Mesenchymal stem cell (in vitro differentiated cells and primary cell): Measurements from ENCODE around the gene SLC35E4.
"Not testable (repeated sequence)": the region's sequence is repeated elsewhere in the genome, so short reads cannot be mapped to it uniquely, and the experiment has no call there.

Experiments
- DNase-seq: peaks from one replicate; pipeline ENCODE4 v3.0.0-alpha.2; 2013
- H2AFZ ChIP-seq: one replicate; pipeline ENCODE4 v1.6.1; 2013; ENCODE audit warnings: low read depth, mild to moderate bottlenecking, control low read depth, inconsistent platforms, low read length, moderate library complexity
- H2AK5ac ChIP-seq: 2 replicates; pipeline ENCODE4 v1.6.1; 2013; ENCODE audit warnings: low read length, moderate library complexity, mild to moderate bottlenecking, inconsistent platforms; ENCODE audit not compliant: severe bottlenecking
- H2BK120ac ChIP-seq: one replicate; pipeline ENCODE4 v1.6.1; 2013; ENCODE audit warnings: low read depth, mild to moderate bottlenecking, inconsistent platforms, low read length, moderate library complexity
- H2BK12ac ChIP-seq, 2 experiments: one replicate each; pipeline ENCODE4 v1.6.1; 2013; ENCODE audit warnings: inconsistent platforms in 2 of 2, low read length in 2 of 2, mild to moderate bottlenecking in 2 of 2, moderate library complexity in 2 of 2, control low read depth in 1 of 2
- H2BK15ac ChIP-seq: one replicate; pipeline ENCODE4 v1.6.1; 2013; ENCODE audit warnings: mild to moderate bottlenecking, low read depth, inconsistent platforms; ENCODE audit not compliant: poor library complexity, severe bottlenecking
- H2BK5ac ChIP-seq: 2 replicates; pipeline ENCODE4 v1.6.1; 2013; ENCODE audit warnings: low read depth, mild to moderate bottlenecking, low read length, control low read depth, inconsistent platforms; ENCODE audit not compliant: poor library complexity, severe bottlenecking
- H3K14ac ChIP-seq, 2 experiments: one replicate each; pipeline ENCODE4 v1.6.1; 2013; ENCODE audit warnings: inconsistent platforms in 2 of 2, low read length in 2 of 2, control low read depth in 1 of 2, mild to moderate bottlenecking in 1 of 2, moderate library complexity in 1 of 2
- H3K18ac ChIP-seq, 2 experiments: one replicate each; pipeline ENCODE4 v1.6.1; 2013; ENCODE audit warnings: inconsistent platforms in 2 of 2, low read length in 2 of 2, control low read depth in 1 of 2, low read depth in 1 of 2, mild to moderate bottlenecking in 1 of 2
- H3K23ac ChIP-seq, 2 experiments: one replicate each; pipeline ENCODE4 v1.6.1; 2013; ENCODE audit warnings: inconsistent platforms in 2 of 2, low read length in 2 of 2, mild to moderate bottlenecking in 2 of 2, moderate library complexity in 2 of 2, control low read depth in 1 of 2
- H3K27ac ChIP-seq: 2 replicates; pipeline ENCODE4 v1.5.1; 2013; ENCODE audit warnings: mild to moderate bottlenecking, moderate library complexity, low read length, control low read depth, inconsistent platforms; ENCODE audit not compliant: poor library complexity, severe bottlenecking
- H3K27me3 ChIP-seq, 2 experiments: 2 replicates each; pipeline versions ENCODE4 v1.6.1 to v1.7.0; 2013; ENCODE audit warnings: low read length in 2 of 2, mild to moderate bottlenecking in 2 of 2, moderate library complexity in 2 of 2, control low read depth in 1 of 2, inconsistent platforms in 1 of 2; ENCODE audit not compliant: control insufficient read depth in 1 of 2, insufficient read depth in 1 of 2
- H3K36me3 ChIP-seq, 2 experiments: 2 replicates each; pipeline versions ENCODE4 v1.6.1 to v1.7.0; 2013; ENCODE audit warnings: low read length in 2 of 2, control low read depth in 1 of 2, inconsistent platforms in 1 of 2, low read depth in 1 of 2, mild to moderate bottlenecking in 1 of 2; ENCODE audit not compliant: insufficient read depth in 2 of 2, control insufficient read depth in 1 of 2
- H3K4ac ChIP-seq, 2 experiments: one replicate each; pipeline ENCODE4 v1.6.1; 2013; ENCODE audit warnings: inconsistent platforms in 2 of 2, low read length in 2 of 2, mild to moderate bottlenecking in 2 of 2, moderate library complexity in 2 of 2, control low read depth in 1 of 2, low read depth in 1 of 2
- H3K4me1 ChIP-seq: 2 replicates; pipeline ENCODE4 v1.6.1; 2013; ENCODE audit warnings: low read depth, low read length, control low read depth; ENCODE audit not compliant: control insufficient read depth, insufficient read depth
- H3K4me2 ChIP-seq: 2 replicates; pipeline ENCODE4 v1.6.1; 2013; ENCODE audit warnings: low read length, mild to moderate bottlenecking, inconsistent platforms; ENCODE audit not compliant: poor library complexity, severe bottlenecking
- H3K4me3 ChIP-seq, 2 experiments: 2 replicates each; pipeline versions ENCODE4 v1.5.1 to v1.7.0; 2013; ENCODE audit warnings: low read length in 2 of 2, mild to moderate bottlenecking in 2 of 2, control low read depth in 1 of 2, low read depth in 1 of 2; ENCODE audit not compliant: insufficient read depth in 1 of 2
- H3K79me1 ChIP-seq: replicated peaks from 2 replicates; pipeline ENCODE4 v1.6.1; 2013; ENCODE audit warnings: mild to moderate bottlenecking, control low read depth, low read length, inconsistent platforms; ENCODE audit not compliant: poor library complexity, severe bottlenecking
- H3K9ac ChIP-seq: 2 replicates; pipeline ENCODE4 v1.7.0; 2013; ENCODE audit warnings: mild to moderate bottlenecking, low read length, moderate library complexity
- H3K9me3 ChIP-seq: 2 replicates; pipeline ENCODE4 v1.7.0; 2013; ENCODE audit warnings: mild to moderate bottlenecking, low read length; ENCODE audit not compliant: control insufficient read depth
- H4K8ac ChIP-seq: one replicate; pipeline ENCODE4 v1.6.1; 2013; ENCODE audit warnings: inconsistent platforms, mild to moderate bottlenecking, low read length, moderate library complexity
- H4K91ac ChIP-seq: one replicate; pipeline ENCODE4 v1.6.1; 2013; ENCODE audit warnings: mild to moderate bottlenecking, low read length, inconsistent platforms
- WGBS: methylation state at CpG from one replicate; pipeline ENCODE4 v1.1.7; 2013; ENCODE audit warnings: mixed read lengths; 5-methylcytosine and 5-hydroxymethylcytosine counted together

The SLC35E4 gene

GRCh38 chr22:30627471-30627870 is 8.1 kb upstream of the SLC35E4 start:
- H3K36me3 ChIP-seq: peaks cover 0 to 8% of the 10 kb centered on the region in 2 experiments
- no peak overlapping the region for H3K18ac ChIP-seq
- no peak overlapping the region for H2BK12ac ChIP-seq
- no peak overlapping the region for H4K91ac ChIP-seq
- no peak overlapping the region for H2BK15ac ChIP-seq
- no peaks in the 10 kb centered on the region for H3K9me3 ChIP-seq
- no peak overlapping the region for H3K14ac ChIP-seq
- no peak overlapping the region for H3K4ac ChIP-seq
- H3K4me2 ChIP-seq: no peak overlapping the region
- no peak overlapping the region for H2AK5ac ChIP-seq
- H2BK120ac ChIP-seq: no peak overlapping the region
- H3K27ac ChIP-seq: no peak overlapping the region
- no peak overlapping the region for H3K4me3 ChIP-seq
- no peaks in the 10 kb centered on the region for H3K4me1 ChIP-seq
- no peak for DNase-seq
- H2BK5ac ChIP-seq: no peak overlapping the region
- no peaks in the 10 kb centered on the region for H3K79me1 ChIP-seq
- 80% methylated on average over 5 of the region's 5 CpGs for WGBS
- no peak overlapping the region for H3K9ac ChIP-seq
- H2AFZ ChIP-seq: no peak overlapping the region
- H3K27me3 ChIP-seq: no peaks in the 10 kb centered on the region
- H4K8ac ChIP-seq: no peak overlapping the region
- no peak overlapping the region for H3K23ac ChIP-seq

DNA sequence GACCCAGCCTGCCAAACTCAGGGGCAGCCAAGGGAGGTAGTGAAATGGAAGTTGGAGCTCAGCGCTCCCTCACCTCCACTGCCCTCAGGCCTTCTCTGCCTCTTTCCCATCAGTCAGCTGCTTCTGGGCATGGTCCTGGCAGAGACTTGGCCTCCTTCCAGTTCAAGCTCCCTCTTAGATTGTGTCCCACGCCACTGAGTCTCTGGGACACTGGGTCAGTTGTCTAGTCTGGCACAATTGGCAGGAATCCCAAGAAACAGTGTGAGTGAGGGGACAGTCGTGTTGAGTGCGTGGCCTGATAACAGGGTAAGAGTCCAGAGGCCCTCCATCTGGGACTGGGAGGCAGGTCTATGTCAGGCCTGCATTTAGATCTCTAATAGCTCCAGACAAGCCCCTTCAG is 7.1 kb upstream of the SLC35E4 start:
- Histone ChIP-seq H3K4me1 (no peaks in the 10 kb centered on the region), H3K4me3 (no peak overlapping the region), H3K9ac (no peak overlapping the region), H3K79me1 (no peaks in the 10 kb centered on the region), H3K9me3 (no peaks in the 10 kb centered on the region), H3K27ac (no peak overlapping the region), H3K27me3 (no peaks in the 10 kb centered on the region), H2BK120ac (no peak overlapping the region), H3K14ac (no peak overlapping the region), H2AFZ (no peak overlapping the region), H3K4ac (no peak overlapping the region), H4K8ac (no peak overlapping the region), H3K36me3 (peaks cover 0 to 8% of the 10 kb centered on the region in 2 experiments), H3K18ac (no peak overlapping the region), H2AK5ac (no peak overlapping the region), H2BK5ac (no peak overlapping the region), H2BK15ac (no peak overlapping the region), H3K23ac (no peak overlapping the region), H4K91ac (no peak overlapping the region), H2BK12ac (no peak overlapping the region), H3K4me2 (no peak overlapping the region)
- WGBS: 76% methylated on average over 4 of the region's 4 CpGs
- DNase-seq: no peak

- H3K4me1 ChIP-seq: peaks cover 19% of the 10 kb centered on the region
- H3K14ac ChIP-seq, H4K8ac ChIP-seq, H3K27ac ChIP-seq, H4K91ac ChIP-seq, H2BK5ac ChIP-seq, H3K27me3 ChIP-seq, H3K4ac ChIP-seq, H2BK15ac ChIP-seq, H3K9ac ChIP-seq, H3K79me1 ChIP-seq, H3K36me3 ChIP-seq, DNase-seq, H3K23ac ChIP-seq, H2AK5ac ChIP-seq, H3K4me3 ChIP-seq, H3K18ac ChIP-seq, H2AFZ ChIP-seq, H2BK12ac ChIP-seq, H3K9me3 ChIP-seq, H3K4me2 ChIP-seq, H2BK120ac ChIP-seq: not testable (repeated sequence)
- 98% methylated on average over 7 of the region's 31 CpGs for WGBS
Observed at GRCh38 chr22:30631469-30631868, 4.1 kb upstream of the SLC35E4 start.

GRCh38 chr22:30634471-30635233 is 929 bp upstream of the SLC35E4 start:
- peak; percentile 91 for DNase-seq
- Histone ChIP-seq H2BK5ac (no peak overlapping the region), H3K4me2 (peak overlapping the region; percentile 58), H3K36me3 (peaks cover 0 to 7% of the 10 kb centered on the region in 2 experiments), H2AFZ (peak overlapping the region; percentile 33), H3K14ac (no peak overlapping the region), H3K4ac (peak overlapping the region; percentile 4 to 46), H2BK12ac (peak overlapping the region; percentile 33 to 92), H3K4me3 (peak overlapping the region in 1 of 2 experiments; percentile 73), H3K23ac (no peak overlapping the region), H3K27me3 (no peaks in the 10 kb centered on the region), H3K18ac (peak overlapping the region; percentile 22 to 81), H4K8ac (peak overlapping the region; percentile 94), H2BK15ac (peak overlapping the region; percentile 60), H4K91ac (peak overlapping the region; percentile 11), H2AK5ac (no peak overlapping the region), H3K27ac (peak overlapping the region; percentile 67), H2BK120ac (peak overlapping the region; percentile 42), H3K79me1 (peaks cover 15% of the 10 kb centered on the region), H3K4me1 (peaks cover 30% of the 10 kb centered on the region), H3K9me3 (no peaks in the 10 kb centered on the region), H3K9ac (peak overlapping the region; percentile 74)
- WGBS: 11% methylated on average over 29 of the region's 29 CpGs
